ENCODE results near the gene ADAMTSL3.
A peak's percentile ranks its signal among the peaks of the same experiment; 100 is the strongest.
"Not testable (repeated sequence)": the region's sequence is repeated elsewhere in the genome, so short reads cannot be mapped to it uniquely, and the experiment has no call there.

The ADAMTSL3 gene

GRCh38 chr15:83747718-83748110 lies 93.8 kb downstream of the ADAMTSL3 start:
- no peak for TF ChIP-seq CTCF (conservative IDR thresholded peaks at IDR 0.05)
- no peak overlapping the region; the same call in 1 of the 2 replicates for H3K27ac ChIP-seq

- no peak for TF ChIP-seq CTCF (conservative IDR thresholded peaks at IDR 0.05)
- H3K27ac ChIP-seq: peak overlapping the region; percentile 76
Observed at GRCh38 chr15:83753872-83754493, 100.1 kb downstream of the ADAMTSL3 start.

DNA sequence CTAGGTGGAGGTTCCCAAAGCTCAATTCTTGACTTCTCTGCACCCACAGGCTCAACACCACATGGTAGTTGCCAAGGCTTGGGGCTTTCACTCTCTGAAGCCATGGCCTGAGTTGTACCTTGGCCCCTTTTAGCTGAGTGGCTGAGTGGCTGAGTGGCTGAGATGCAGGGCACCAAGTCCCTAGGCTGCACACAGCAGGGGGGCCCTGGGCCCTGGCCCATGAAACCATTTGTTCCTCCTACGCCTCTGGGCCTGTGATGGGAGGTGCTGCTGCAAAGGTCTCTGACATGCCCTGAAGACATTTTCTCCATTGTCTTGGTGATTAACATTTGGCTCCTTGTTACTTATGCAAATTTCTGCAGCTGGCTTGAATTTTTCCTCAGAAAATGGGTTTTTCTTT lies 103.4 kb downstream of the ADAMTSL3 start:
- not testable (repeated sequence) for H3K27ac ChIP-seq

GRCh38 chr15:83762367-83762766 lies 108.4 kb downstream of the ADAMTSL3 start:
- TF ChIP-seq CTCF (conservative IDR thresholded peaks at IDR 0.05): no peak
- H3K27ac ChIP-seq: no peak overlapping the region

DNA sequence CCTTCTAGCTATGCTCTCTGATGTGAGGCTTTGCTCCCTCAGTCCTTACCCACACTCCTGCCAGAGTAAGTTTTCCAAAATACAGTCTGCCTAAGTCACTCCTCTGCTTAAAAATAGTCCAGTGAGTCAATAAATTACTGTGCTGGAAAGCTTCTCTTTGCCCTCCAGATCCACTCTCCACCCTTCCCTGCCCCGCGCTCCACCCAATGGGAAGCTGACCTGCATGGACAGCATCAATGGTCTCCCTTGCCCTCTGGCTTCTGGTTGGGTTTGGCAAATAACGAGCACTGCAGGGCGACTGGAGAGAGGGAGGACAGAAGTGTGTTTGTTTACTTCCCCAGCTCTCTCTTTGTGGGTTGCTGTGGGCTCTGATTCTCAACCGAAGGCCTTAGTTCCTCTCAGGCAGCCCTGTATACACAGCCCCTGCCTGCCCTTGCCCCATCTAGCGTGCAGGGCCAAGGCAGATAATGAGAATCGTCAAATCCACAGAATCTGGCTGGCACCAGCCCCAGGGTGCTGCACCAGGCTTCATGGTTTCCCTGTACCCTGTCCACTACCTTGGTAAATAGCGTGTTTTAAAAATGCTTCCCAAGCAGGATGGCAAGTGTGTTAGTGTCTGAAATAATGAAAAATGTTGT lies 110.4 kb downstream of the ADAMTSL3 start:
- peak overlapping the region; percentile 1; the same call in 1 of the 2 replicates for H3K27ac ChIP-seq
- TF ChIP-seq CTCF (conservative IDR thresholded peaks at IDR 0.05): no peak

GRCh38 chr15:83766339-83766738 lies 112.4 kb downstream of the ADAMTSL3 start:
- TF ChIP-seq CTCF (conservative IDR thresholded peaks at IDR 0.05): no peak

DNA sequence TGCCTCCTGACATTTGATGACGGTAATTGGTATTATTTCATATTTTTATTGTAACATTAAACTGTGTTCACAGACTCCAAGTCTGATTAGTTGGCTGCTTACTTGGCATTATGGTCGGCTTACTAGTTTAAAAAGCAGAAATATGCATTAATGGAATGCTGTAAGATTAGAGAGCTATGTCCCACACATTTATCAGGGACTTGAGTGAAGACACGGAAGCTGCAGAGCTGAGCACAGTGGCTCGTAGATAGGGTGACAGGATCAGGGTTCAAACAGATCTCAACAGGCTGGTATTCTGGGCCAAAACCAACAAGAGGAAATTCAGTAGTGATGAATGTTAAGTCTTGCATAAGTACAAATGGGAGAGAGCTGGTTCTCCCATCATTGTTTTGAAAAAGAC lies 113.8 kb downstream of the ADAMTSL3 start:
- H3K27ac ChIP-seq: no peak overlapping the region
- no peak for TF ChIP-seq CTCF (conservative IDR thresholded peaks at IDR 0.05)

More at GRCh38 chr15:83766339-83766738, 112.4 kb downstream of the ADAMTSL3 start:
- no peak overlapping the region for H3K27ac ChIP-seq

GRCh38 chr15:83769411-83769999 lies 115.6 kb downstream of the ADAMTSL3 start:
- peak overlapping the region; percentile 48 for H3K27ac ChIP-seq
- TF ChIP-seq CTCF (conservative IDR thresholded peaks at IDR 0.05): no peak
